ENCODE results near the gene ATG101. TPM values are rescaled to one million over a fixed set of nuclear protein-coding genes. Genes with fewer than 3 reads are reported as not detected.

The ATG101 gene
- total RNA-seq, 2 donors from 2014 or later: 43.0 to 46.6 TPM

DNA sequence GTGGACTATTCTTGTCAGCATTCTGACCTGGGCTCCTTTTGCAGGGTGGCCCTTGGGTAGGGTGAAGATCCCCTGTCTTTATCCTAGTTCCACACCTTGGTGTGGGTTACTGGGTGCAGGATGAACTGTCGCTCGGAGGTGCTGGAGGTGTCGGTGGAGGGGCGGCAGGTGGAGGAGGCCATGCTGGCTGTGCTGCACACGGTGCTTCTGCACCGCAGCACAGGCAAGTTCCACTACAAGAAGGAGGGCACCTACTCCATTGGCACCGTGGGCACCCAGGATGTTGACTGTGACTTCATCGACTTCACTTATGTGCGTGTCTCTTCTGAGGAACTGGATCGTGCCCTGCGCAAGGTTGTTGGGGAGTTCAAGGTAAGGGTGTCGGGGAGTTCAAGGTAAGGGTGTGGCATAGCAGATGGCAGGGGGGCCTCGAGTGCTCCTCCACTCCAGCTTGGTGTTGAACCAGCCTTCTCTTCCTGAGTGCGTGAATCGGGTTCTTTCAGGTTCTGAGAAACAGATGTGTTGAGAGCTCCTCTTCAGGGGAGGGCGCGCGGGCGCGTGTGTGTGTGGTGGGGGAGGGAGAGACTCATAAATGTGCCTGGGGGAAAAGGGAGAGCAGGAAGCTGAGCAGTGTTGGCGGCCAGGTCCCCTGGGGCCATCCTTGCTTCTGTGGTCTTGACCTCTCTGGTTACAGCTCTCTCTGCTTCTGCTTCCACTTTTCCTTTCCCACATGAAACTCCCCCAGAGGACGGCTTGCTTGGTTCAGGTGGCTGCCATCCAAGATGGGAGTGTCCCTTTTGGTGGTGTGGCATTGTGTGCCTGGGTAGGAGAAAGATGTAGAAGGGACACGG lies 4.0 kb downstream of the ATG101 start:
- Histone ChIP-seq H3K27me3 (replicated peaks; ENCODE audit: insufficient read depth) (no peaks in the 10 kb centered on the region), H3K36me3 (peaks cover 18% of the 10 kb centered on the region), H3K27ac (no peak overlapping the region), H3K9me3 (no peaks in the 10 kb centered on the region), H3K4me1 (ENCODE audit: control insufficient read depth in 1 of 2, low read depth in 2 of 2) (peaks cover 12 to 18% of the 10 kb centered on the region in 2 donors), H3K4me3 (no peak overlapping the region)
- no peak for ATAC-seq (ENCODE audit: insufficient number of reproducible peaks, low FRiP score, low read depth)
- DNase-seq (ENCODE audit: low spot score): no peak
- TF ChIP-seq, protein P1, sequence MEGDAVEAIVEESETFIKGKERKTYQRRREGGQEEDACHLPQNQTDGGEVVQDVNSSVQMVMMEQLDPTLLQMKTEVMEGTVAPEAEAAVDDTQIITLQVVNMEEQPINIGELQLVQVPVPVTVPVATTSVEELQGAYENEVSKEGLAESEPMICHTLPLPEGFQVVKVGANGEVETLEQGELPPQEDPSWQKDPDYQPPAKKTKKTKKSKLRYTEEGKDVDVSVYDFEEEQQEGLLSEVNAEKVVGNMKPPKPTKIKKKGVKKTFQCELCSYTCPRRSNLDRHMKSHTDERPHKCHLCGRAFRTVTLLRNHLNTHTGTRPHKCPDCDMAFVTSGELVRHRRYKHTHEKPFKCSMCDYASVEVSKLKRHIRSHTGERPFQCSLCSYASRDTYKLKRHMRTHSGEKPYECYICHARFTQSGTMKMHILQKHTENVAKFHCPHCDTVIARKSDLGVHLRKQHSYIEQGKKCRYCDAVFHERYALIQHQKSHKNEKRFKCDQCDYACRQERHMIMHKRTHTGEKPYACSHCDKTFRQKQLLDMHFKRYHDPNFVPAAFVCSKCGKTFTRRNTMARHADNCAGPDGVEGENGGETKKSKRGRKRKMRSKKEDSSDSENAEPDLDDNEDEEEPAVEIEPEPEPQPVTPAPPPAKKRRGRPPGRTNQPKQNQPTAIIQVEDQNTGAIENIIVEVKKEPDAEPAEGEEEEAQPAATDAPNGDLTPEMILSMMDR (IDR thresholded peaks at IDR 0.05): no peak

DNA sequence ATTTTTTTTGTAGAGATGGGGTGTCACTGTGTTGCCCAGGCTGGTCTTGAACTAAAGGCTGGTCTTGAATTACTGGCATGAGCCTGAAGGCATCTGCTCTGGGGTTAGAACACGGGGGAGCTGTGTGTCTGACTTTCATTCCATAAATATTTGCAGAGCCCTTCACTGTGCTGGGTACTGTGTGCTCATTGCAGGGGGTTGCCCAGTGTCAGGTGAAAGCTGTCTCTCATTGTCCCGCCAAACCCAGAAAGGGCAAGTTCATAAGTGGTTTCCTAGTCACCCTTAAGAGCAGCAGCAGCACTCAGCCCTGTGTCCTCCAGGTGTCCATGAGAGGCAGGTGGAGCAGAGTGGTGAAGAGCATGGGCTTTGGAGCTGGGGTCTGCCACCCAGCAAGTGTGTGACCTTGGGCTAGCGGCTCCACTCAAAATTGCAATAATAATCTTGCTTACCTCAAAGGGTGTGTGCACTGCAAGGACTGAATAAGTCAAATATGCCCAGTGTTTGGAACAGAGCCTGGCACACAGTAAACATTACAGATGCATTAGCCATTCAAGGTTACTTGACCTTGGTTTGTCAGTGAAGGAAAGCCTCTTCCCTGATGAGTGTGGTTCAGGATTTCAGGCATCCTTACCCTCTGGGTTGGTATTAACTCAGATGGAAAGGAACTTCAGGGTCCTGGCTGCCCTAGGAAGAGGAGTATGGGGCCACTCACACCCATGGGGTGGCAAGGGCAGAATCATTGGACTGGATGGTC lies 5.4 kb downstream of the ATG101 start:
- Histone ChIP-seq H3K4me3 (no peak overlapping the region), H3K36me3 (peaks cover 20% of the 10 kb centered on the region), H3K27me3 (replicated peaks; ENCODE audit: insufficient read depth) (no peaks in the 10 kb centered on the region), H3K4me1 (ENCODE audit: control insufficient read depth in 1 of 2, low read depth in 2 of 2) (peaks cover 12 to 14% of the 10 kb centered on the region in 2 donors), H3K27ac (no peak overlapping the region), H3K9me3 (no peaks in the 10 kb centered on the region)
- TF ChIP-seq, protein P1 (IDR thresholded peaks at IDR 0.05): no peak
- no peak for DNase-seq (ENCODE audit: low spot score)
- ATAC-seq (ENCODE audit: insufficient number of reproducible peaks, low FRiP score, low read depth): no peak

DNA sequence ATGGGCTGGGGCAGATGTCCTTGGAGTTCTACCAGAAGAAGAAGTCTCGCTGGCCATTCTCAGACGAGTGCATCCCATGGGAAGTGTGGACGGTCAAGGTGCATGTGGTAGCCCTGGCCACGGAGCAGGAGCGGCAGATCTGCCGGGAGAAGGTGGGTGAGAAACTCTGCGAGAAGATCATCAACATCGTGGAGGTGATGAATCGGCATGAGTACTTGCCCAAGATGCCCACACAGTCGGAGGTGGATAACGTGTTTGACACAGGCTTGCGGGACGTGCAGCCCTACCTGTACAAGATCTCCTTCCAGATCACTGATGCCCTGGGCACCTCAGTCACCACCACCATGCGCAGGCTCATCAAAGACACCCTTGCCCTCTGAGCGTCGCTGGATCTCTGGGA lies 7.0 kb downstream of the ATG101 start:
- H3K36me3 ChIP-seq: peaks cover 20% of the 10 kb centered on the region
- peaks cover 4 to 9% of the 10 kb centered on the region in 2 donors for H3K4me1 ChIP-seq (ENCODE audit: control insufficient read depth in 1 of 2, low read depth in 2 of 2)
- TF ChIP-seq, protein P1 (IDR thresholded peaks at IDR 0.05): no peak

DNA sequence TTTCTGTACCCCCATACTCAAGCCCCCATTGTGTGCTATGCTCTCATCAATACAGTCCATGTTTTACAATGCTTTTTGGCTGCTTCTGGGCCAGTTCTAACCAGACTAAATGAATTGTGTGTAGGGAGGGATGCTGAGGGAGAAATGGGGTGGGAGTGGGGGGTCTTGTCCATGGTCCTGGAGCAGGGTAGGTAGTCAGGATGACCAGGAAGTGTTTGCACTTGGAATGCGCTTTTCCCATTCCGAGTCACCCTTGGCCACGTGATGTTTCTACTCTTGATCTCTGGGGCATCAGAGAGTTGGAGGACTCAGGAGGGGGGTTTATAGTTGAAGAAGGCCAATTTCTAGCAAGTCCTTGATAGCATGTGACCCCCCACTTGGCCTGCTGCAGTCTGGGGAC lies 8.5 kb downstream of the ATG101 start:
- peaks cover 20% of the 10 kb centered on the region for H3K36me3 ChIP-seq
- TF ChIP-seq, protein P1 (IDR thresholded peaks at IDR 0.05): no peak
- H3K9me3 ChIP-seq: no peaks in the 10 kb centered on the region
- no peak overlapping the region for H3K27ac ChIP-seq
- H3K4me1 ChIP-seq (ENCODE audit: control insufficient read depth in 1 of 2, low read depth in 2 of 2): peaks cover 7 to 15% of the 10 kb centered on the region in 2 donors
- DNase-seq (ENCODE audit: low spot score) (no peak), ATAC-seq (ENCODE audit: insufficient number of reproducible peaks, low FRiP score, low read depth) (no peak)
- no peak overlapping the region for H3K4me3 ChIP-seq
- H3K27me3 ChIP-seq (replicated peaks; ENCODE audit: insufficient read depth): no peaks in the 10 kb centered on the region

More for the DNA sequence above, 7.0 kb downstream of the ATG101 start:
- H3K27ac ChIP-seq: no peak overlapping the region
- H3K4me3 ChIP-seq: no peak overlapping the region
- no peaks in the 10 kb centered on the region for H3K9me3 ChIP-seq
- ATAC-seq (ENCODE audit: insufficient number of reproducible peaks, low FRiP score, low read depth): no peak
- no peak for DNase-seq (ENCODE audit: low spot score)
- H3K27me3 ChIP-seq (replicated peaks; ENCODE audit: insufficient read depth): no peaks in the 10 kb centered on the region

Data from thoracic aorta (tissue), 2 donors.